NOMO-1 (cell line): ENCODE measurements around the gene THAP7.
"Not testable (repeated sequence)": the region's sequence is repeated elsewhere in the genome, so short reads cannot be mapped to it uniquely, and the experiment has no call there.

ENCODE experiments used
- DNase-seq, 2 experiments: peaks; one replicate each; lab custom pipeline; 2025; ENCODE audit not compliant: unreplicated experiment in 2 of 2; lab: John Stamatoyannopoulos, UW

The THAP7 gene

GRCh38 chr22:21013657-21014201 lies 11.8 kb upstream of the THAP7 start:
- no peak for DNase-seq

GRCh38 chr22:21012446-21013407 lies 10.8 kb upstream of the THAP7 start:
- DNase-seq = no peak

GRCh38 chr22:21010426-21011113 lies 8.7 kb upstream of the THAP7 start:
- no peak for DNase-seq

GRCh38 chr22:21009638-21010425 lies 7.9 kb upstream of the THAP7 start:
- peak in 1 of 2 experiments; percentile 20 for DNase-seq

- DNase-seq = not testable (repeated sequence)
Measured at GRCh38 chr22:21009208-21009607, 7.3 kb upstream of the THAP7 start.

GRCh38 chr22:21003782-21004181 lies 1.9 kb upstream of the THAP7 start:
- no peak for DNase-seq

- DNase-seq = no peak
Measured at GRCh38 chr22:21000987-21001600, 824 bp downstream of the THAP7 start.

GRCh38 chr22:21000207-21000986 lies 1.5 kb downstream of the THAP7 start:
- DNase-seq = no peak

- DNase-seq = no peak
Measured at GRCh38 chr22:20999350-21000206, 2.3 kb downstream of the THAP7 start.

- no peak for DNase-seq
Measured at GRCh38 chr22:20998411-20999336, 3.2 kb downstream of the THAP7 start.

GRCh38 chr22:20997536-20998257 lies 4.2 kb downstream of the THAP7 start:
- DNase-seq = no peak

- no peak for DNase-seq
Measured at GRCh38 chr22:20996598-20997535, 5.1 kb downstream of the THAP7 start.

- no peak for DNase-seq
Measured at GRCh38 chr22:20996031-20996410, 5.9 kb downstream of the THAP7 start.

GRCh38 chr22:20995329-20996030 lies 6.4 kb downstream of the THAP7 start:
- no peak for DNase-seq

- no peak for DNase-seq
Measured at GRCh38 chr22:20994902-20995241, 7.0 kb downstream of the THAP7 start.
